Cardiac muscle cell (in vitro differentiated cells and primary cell): ENCODE data around the gene PHRF1. TPM values are rescaled to one million over a fixed set of nuclear protein-coding genes. Genes with fewer than 3 reads are reported as not detected.
"Not testable (repeated sequence)": the region's sequence is repeated elsewhere in the genome, so short reads cannot be mapped to it uniquely, and the experiment has no call there.

Experiments
- DNase-seq, 2 donors: peaks; one replicate each; pipeline versions ENCODE4 v3.0.0 to v3.0.0-alpha.2; 2010 to 2017; ENCODE audit warnings: low read depth in 1 of 2, low spot score in 1 of 2
- H3K27ac ChIP-seq: fragments of 200-600 bp; sonication (generic); 2 replicates; pipeline ENCODE4 v1.5.1; 2016
- H3K27me3 ChIP-seq: fragments of 200-600 bp; sonication (generic); 2 replicates; pipeline ENCODE4 v1.6.0; 2016; ENCODE audit warnings: control low read depth
- H3K36me3 ChIP-seq: fragments of 200-600 bp; sonication (generic); 2 replicates; pipeline ENCODE4 v1.5.1; 2016; ENCODE audit warnings: control low read depth
- H3K4me1 ChIP-seq: fragments of 200-600 bp; sonication (generic); 2 replicates; pipeline ENCODE4 v1.8.1; 2017; ENCODE audit warnings: low read depth, mild to moderate bottlenecking, mixed run types
- H3K4me3 ChIP-seq: fragments of 200-600 bp; sonication (generic); 2 replicates; pipeline ENCODE4 v1.5.1; 2016; ENCODE audit warnings: mild to moderate bottlenecking
- H3K9me3 ChIP-seq: fragments of 200-600 bp; sonication (generic); 2 replicates; pipeline ENCODE4 v1.5.1; 2017; ENCODE audit warnings: low read depth, mild to moderate bottlenecking, control low read depth
- CTCF ChIP-seq: IDR thresholded peaks from 2 replicates; pipeline ENCODE4 v1.5.1; 2012; ENCODE audit warnings: low read depth, mild to moderate bottlenecking, low read length
- polyA plus RNA-seq: library from polyadenylated mRNA; unstranded; fragments of >200 nt; fragmentation: Nextera tagmentation; extraction: Ambion mirVana; gene quantifications from 2 replicates; pipeline ENCODE4 v1.2.1, GENCODE V29; 2016
- total RNA-seq: library from RNA; depleted of rRNA; stranded (reverse); fragments of >200 nt; gene quantifications from 2 replicates; pipeline ENCODE4 v1.2.3, GENCODE V29; 2016

Gene PHRF1
- total and polyA plus RNA-seq, 2 experiments from 2014 or later = 17.8 to 48.0 TPM

GRCh38 chr11:643849-644738 lies 67.8 kb downstream of the PHRF1 start:
- Histone ChIP-seq H3K9me3 (no peaks in the 10 kb centered on the region), H3K27ac (no peak overlapping the region), H3K4me1 (peaks cover under 1% of the 10 kb centered on the region), H3K27me3 (peaks cover 16% of the 10 kb centered on the region), H3K36me3 (no peaks in the 10 kb centered on the region), H3K4me3 (no peak overlapping the region)
- TF ChIP-seq CTCF = no peak
- DNase-seq = no peak

- Histone ChIP-seq H3K9me3 (no peaks in the 10 kb centered on the region), H3K4me3 (no peak overlapping the region), H3K27ac (no peak overlapping the region), H3K4me1 (no peaks in the 10 kb centered on the region), H3K27me3 (peaks cover 1% of the 10 kb centered on the region), H3K36me3 (peaks cover 5% of the 10 kb centered on the region)
- no peak for DNase-seq
- no peak for TF ChIP-seq CTCF
Measured at GRCh38 chr11:645536-645935, 69.3 kb downstream of the PHRF1 start.

- Histone ChIP-seq H3K4me3 (no peak overlapping the region), H3K27ac (no peak overlapping the region), H3K27me3 (no peaks in the 10 kb centered on the region), H3K4me1 (no peaks in the 10 kb centered on the region), H3K9me3 (no peaks in the 10 kb centered on the region), H3K36me3 (peaks cover 10% of the 10 kb centered on the region)
- no peak for TF ChIP-seq CTCF
- no peak for DNase-seq
Measured at GRCh38 chr11:646214-646613, 69.9 kb downstream of the PHRF1 start.

- peaks cover 10% of the 10 kb centered on the region for H3K36me3 ChIP-seq
- not testable (repeated sequence) for H3K27me3 ChIP-seq, H3K27ac ChIP-seq, H3K9me3 ChIP-seq, DNase-seq, H3K4me3 ChIP-seq, H3K4me1 ChIP-seq
Measured at GRCh38 chr11:647672-648158, 71.4 kb downstream of the PHRF1 start.

GRCh38 chr11:650482-650881 lies 74.2 kb downstream of the PHRF1 start:
- no peak for DNase-seq
- TF ChIP-seq CTCF = no peak
- Histone ChIP-seq H3K4me3 (no peak overlapping the region), H3K36me3 (peaks cover 10% of the 10 kb centered on the region), H3K9me3 (no peaks in the 10 kb centered on the region), H3K27ac (no peak overlapping the region), H3K27me3 (no peaks in the 10 kb centered on the region), H3K4me1 (no peaks in the 10 kb centered on the region)

- not testable (repeated sequence) for H3K27me3 ChIP-seq, H3K4me1 ChIP-seq, DNase-seq, H3K9me3 ChIP-seq, H3K4me3 ChIP-seq, H3K27ac ChIP-seq
- peaks cover 10% of the 10 kb centered on the region for H3K36me3 ChIP-seq
Measured at GRCh38 chr11:653136-653535, 76.9 kb downstream of the PHRF1 start.
